Fibroblast of skin of left biceps (primary cell): ENCODE results near the gene DPYSL3.
A peak's percentile ranks its signal among the peaks of the same experiment; 100 is the strongest.
"Not testable (repeated sequence)": the region's sequence is repeated elsewhere in the genome, so short reads cannot be mapped to it uniquely, and the experiment has no call there.

Experiments
- DNase-seq, 2 experiments: peaks; one replicate each; pipeline ENCODE4 v3.0.0-alpha.2; 2013; ENCODE audit warnings: low read depth in 2 of 2

The DPYSL3 gene

DNA sequence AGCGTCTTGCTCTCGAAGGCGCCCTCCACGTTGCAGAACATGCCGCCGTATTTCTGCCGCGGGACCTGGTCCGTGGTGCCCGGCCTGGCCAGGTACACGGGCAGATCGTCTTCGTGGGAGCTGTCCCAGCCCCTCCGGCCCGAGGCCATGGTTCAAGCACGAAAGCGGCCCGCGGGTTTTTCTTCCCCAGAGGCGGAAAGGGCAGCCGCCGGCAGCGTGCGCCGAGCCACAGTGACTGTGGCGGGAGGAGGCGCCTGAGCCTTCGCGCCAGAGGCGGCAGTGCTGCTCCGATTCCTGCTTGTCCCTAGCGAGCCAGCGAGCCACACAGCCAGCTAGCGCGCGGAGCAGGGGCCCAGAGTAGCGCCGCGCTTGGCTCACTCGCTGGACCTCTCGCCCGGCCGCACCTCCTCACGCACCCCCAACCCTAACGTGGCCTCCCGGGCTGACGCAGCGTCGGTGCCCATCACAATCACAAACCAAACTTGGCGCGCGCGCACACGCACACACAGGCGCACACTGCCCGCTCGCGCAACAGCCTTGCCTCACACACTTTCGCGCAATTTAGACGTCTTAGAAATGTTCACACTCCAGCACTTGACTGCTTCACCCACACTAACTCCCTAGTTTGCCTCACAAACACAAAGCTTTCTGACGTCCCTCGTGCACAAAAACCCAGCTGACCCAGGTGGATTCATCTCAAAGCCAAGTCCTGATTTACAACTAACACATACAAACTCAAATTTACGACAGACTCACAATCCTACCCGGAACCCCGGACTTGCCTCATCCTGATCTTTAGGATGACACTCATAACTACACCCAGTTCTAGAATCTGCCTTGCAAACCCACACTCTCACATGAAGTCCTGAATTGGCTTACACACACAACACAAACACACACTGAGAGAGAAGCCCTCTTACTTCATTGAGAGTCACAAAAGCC is at the start of gene DPYSL3:
Gene DPYSL3, minus strand, starts transcription at position 359 of the 942 bp plus-strand sequence. Its CDS starts 210 bp downstream, at position 149.
- peak in 1 of 2 experiments; percentile 24 for DNase-seq

DNA sequence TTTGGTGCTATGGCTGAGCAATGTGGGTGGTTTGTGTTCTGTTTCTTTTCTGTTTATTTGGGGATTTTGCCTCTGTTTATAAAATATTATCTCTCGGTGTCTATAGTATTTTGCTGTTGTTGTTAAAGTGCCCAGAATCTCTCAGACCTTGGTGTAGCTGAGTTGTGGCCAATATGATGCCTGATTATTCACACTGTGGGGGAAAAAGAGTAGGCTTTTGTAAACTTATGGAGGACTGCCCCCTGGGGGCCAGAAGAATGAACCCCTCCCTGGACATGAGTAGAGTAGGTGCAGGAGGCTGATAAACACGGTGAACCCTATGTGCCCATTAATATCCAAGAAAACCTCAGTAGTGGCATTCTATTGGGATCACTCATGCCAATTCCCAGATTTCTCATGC is 49.0 kb upstream of the DPYSL3 start:
- DNase-seq, result peak in 1 of 2 experiments; percentile 32

DNA sequence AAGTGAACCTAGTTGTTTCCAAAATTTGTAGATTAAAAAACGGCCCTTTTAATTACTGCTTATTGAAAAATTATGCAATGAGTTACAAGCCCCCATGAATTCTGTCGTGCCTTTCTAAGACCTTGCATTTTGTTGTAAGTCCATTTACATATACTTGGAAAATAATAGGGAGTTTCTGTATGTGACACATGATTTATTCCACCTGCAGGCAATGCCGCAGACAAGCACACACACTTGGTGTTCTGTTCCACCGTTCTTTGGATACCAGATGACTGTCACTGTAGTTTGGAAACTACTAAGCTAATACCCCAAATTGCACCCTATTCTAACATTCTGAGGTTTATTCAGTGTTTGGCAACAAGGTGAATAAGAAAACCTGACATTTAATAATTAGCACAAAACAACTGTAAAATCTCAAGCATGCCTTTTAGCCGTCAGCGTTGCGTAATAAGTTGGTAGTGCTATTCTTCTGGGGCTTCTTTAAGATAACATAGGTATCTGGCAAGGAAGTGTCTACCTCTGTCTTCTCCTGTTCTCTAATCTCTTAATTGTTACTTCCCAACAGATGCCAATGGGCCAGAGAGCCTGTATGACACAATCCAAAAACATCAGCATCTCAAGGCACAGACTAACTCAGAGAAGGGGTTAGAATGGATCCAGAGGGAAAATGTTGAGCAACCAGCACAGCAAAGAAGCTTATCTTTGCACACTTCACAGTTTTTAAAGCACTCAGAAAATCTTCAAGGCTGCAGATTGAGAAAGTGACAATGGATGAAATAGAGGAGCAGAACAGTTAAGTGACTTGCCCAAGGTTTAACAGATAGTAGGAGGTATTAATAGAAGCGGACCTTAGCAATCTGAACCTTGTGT is 48.2 kb upstream of the DPYSL3 start:
- DNase-seq, result no peak

DNA sequence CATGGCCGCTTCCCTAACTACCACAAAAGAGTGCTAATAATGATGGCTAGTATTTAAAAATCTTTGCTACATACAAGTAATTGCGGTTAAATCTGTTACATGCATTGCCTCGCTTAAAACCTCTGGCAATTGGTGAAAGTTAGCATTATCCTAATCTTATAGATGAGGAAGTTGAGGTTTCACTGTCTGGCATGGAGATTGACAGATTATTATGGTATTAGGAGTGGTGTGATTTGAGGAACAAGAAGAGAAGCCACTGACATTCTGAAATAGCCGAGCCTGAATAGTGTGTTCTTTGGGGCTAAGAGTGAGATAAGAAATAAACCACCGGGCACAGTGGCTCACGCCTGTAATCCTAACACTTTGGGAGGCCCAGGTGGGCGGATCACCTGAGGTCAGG is 45.3 kb upstream of the DPYSL3 start:
- no peak for DNase-seq

DNA sequence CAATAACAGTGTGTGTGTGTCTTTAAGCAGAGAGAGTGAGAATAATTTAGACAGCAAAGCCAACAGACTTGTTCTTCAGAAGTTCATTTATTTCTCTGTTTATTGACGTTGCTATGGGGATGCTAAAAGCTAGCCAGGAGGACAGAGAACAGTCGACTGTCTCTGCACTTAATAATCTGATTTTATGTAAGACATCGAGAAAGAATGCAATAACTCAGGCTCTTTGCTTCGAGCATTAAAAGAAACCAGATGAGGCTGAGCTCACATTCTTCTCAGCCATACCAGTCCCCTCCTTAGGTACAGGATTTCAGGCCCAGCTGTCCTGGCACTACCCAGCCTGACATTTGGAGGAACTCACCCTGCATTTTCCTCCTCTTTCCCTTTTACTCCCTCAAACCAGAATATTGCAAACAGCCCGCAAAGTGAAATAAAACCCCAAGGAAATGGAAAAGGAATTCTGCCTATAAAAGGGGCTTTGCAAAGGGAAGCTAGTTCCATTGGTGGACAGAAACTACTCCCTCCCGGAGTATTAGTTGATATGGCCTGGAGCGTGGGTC is 44.5 kb upstream of the DPYSL3 start:
- peak; percentile 82 to 85 for DNase-seq

DNA sequence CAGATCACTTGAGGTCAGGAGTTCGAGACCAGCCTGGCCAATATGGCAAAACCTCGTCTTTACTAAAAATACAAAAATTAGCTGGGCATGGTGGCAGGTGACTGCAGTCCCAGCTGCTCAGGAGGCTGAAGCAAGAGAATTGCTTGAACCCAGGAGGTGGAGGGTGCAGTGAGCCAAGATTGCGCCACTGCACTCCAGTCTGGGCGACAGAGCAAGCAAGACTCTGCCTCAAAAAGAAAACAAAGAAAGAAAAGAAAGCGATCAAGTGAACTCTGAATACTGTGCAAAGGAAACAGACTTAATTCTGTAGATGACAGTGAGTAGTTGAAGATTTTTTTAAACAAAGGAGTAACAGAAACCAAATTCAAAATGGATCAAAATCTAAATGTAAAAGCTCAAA is 43.9 kb upstream of the DPYSL3 start:
- DNase-seq, result not testable (repeated sequence)

DNA sequence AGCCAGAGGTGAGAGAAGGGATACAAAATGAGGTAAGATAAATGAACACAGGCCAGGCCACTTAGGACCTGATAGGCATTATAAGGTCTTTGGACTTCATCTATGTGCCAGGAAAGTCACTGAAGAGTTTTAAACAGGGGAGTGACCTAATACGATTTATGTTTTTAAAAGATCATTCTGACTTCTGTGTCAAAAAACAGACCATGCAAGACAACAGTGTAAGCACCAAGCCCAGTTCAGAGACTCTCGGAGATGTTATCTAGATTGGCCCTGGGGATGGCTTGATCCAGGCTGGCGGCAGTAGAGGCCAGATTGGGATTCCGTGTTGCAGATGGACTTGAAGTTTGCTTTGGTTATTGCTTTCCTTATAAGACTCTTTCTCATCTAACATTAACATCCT is 43.0 kb upstream of the DPYSL3 start:
- DNase-seq, result no peak

DNA sequence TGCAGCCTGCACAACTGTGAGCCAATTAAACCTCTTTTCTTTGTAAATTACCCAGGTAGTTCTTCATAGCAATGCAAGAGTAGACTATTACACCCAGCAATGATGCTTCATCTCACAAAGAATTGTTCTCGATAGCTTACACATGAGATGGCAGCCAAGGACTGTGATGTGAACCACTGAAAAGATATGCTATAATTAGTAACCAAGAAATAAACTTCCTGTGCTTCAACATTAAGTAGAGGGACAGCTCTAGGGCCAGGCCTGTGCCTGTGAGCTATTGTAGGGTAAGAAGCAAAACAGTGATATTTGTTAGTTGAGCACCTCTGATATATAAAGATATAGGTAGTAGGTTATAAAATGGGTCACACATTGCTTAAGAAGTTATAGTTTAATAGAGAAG is 41.8 kb upstream of the DPYSL3 start:
- no peak for DNase-seq

DNA sequence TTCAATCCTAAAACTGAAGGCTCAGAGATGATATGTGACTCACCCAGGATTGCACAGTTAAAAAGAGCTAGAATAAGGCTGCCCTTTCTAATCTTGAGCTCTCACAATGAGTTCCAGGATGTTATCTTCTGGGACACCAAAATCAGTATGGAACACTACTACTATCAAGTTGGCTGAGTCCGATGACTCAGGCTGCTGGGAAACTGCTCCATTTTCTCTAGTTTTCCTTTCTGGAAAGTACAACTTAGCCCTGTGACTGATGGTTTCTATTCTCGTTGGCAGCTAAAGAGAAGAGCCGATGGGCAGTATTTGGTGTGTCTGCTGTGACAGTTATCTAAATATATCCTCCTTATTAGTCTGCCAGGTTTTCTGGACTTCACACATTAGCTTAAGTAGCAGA is 37.9 kb upstream of the DPYSL3 start:
- DNase-seq, result no peak

DNA sequence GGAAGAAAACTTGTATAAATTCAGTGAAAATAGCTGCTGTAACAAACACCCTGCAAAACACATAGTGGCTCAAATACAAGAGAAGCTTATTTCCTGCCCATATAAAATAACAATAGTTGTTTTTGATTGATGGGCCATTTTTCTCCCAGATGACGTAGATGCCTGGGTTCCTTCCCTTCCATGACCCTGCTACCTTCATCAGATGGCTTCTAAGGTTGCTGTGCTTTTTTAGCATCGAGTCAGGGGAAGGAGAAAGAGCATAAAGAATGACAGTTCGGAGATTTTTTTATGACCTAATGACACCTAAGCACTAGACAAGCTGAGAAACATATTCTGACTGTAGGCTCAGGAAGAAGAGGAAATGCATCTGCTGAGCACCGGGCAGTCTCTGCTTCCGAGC is 34.7 kb upstream of the DPYSL3 start:
- DNase-seq, result no peak

DNA sequence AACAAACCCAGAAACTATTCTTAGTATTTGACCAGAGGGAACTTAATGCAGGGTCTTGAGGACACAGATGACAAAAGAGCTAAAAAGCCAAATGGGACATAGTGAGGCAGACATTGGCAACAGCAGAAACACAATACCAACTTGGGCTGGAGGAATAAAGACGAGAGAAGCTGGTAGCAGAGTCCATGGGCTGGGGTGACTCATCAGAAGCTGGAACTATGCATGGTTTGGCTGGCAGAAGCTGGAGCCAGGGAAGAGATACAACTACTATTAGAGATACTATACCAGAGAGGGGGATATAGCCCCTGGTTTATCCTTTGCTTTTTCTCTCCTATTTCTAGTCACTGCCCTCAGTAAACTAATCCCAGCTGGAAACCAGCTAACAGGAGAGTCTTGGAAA is 29.2 kb upstream of the DPYSL3 start:
- no peak for DNase-seq

DNA sequence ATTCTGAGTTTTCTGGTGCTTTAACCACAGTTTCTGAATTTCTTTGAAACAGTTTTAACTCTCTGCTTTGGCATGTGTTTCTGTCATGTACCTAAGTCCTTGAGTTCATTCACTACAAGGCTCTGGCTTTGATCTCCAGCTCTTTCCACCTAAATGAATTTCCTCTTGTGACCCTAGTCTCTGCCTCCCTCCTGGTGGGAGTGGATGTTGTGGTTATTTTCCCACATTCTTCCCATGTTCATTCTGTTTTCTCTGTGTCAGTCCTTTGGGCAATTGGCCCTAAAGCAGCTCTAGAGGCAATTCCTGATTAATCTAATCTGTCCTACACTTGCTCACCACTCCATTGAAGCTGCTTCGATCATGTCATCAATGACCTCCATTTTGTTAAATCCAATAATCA is 28.4 kb upstream of the DPYSL3 start:
- DNase-seq, result no peak

DNA sequence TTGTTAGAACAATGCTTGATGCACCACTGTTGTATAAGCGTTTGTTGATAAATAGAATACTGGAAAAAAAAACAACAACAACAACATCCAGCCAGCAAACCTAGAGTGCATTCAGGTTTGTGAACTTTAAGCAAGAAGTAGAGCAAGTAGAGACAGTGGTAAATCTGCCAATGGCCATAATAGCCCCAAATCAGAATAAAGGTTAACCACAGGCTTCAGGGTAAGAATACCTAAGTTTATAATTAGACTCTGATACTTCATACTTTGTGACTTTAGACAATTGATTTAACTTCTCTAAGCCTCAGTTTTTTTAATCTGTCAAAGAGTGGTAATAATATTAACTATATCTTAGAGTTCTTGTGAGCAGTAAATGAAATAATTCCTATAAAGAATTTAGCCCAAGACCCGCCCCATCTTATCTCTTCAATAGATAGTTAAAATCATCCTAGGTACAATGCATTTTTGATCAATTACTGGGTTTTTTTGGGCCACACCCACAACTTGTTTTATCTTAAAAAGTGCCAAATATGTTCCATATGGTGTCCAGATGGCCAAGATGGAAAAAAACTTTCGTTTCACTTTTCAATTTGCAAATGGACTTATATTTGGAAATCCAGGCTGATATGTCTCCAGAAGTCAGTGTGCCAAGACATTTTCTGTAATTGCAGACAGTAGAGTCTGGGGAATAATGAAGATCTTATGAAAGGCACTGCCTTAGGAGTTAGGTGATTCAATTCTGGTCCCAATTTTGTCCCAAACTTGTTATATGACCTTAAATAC is 24.5 kb upstream of the DPYSL3 start:
- DNase-seq, result peak in 1 of 2 experiments; percentile 62

DNA sequence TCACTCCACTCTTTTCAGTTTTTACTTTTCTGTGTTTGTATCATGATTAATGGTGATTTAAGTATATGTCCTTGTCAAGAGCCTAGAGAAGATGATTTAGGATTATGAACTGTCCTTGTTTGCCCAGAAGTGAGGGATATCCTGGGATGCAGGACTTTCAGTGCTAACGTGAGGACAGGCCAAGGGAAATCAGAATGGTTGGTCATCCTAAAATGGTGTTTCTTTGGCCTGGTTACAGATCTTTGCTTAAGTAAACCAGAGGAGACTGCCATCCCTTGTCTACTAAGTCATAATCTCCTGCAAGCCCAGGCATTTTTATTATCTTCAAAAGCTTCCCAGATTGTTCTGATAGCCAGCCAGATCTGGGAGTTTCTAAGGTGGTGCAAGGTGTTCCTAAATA is 22.3 kb upstream of the DPYSL3 start:
- no peak for DNase-seq

DNA sequence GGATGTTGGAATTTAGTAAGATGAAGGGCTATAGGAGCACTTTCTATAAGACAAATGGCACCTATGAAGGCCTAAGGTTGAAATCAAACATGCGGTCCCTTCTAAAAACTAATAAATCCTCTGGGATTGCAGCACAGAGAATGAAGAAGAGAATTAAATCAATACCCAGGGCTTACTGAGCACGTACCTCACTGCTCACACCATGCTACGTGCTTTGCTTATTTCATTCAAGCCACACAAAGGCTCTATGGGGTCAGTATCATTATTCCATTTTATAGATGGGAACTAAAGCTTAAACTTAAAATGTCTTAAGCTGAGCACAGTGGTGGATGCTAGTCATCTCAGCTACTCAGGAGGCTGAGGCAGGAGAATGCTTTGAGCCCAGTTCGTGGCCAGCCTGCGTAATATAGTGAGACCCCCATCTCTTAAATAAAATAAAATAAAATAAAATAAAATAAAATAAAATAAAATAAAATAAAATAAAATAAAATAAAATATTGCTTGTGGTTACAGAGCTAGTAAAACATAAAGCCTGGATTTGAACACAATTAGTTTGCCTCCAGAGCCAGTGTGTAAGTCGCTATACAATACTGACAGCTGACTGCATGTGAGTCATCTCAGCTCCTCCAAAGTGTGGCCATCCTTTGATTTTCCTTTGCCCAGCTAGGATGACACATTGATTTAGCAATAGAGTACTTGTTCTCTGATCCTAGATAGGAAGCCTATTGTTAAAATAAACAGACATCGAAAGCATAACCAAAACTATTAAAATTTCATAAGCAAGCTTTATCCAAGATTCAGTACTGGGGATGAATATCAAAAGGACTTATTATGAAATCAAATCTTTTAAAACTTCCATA is 20.9 kb upstream of the DPYSL3 start:
- peak; percentile 42 to 44 for DNase-seq

DNA sequence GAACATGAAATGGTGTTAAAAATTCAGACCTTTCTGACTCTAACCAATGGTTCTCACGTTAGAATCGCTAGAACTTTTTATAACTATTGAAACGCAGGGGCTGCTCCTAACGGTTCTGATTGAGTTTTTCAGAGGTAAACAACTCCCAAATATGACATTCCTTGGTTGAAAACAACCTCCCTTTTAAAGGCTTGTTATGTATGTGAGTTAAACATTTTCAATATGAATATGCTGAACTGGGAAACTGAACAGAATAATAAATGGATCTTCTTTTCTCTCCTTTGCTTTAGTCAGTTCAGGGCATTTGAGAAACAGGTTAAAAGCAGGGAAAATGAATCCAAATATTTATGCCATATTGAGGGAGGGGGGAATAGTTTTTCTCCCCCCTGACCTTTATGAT is 13.2 kb upstream of the DPYSL3 start:
- no peak for DNase-seq

DNA sequence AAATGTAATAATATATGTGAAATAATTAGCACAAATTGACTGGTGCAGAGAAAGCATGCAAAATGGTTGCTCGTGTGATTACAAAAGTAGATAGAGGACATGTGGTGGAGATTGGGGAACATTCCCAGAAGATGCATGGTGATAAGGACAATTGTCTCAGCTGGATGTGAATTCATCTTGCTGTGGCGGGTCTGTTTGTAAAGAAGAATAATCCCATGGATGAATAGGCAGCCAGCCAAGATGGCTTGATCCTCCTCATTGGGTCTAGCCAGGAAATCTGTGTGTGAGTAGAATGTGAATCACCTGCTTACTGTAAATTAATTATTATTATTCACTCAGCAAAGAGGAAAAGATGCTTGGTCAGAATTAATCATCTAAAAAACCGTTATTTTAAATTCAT is 12.6 kb upstream of the DPYSL3 start:
- no peak for DNase-seq

DNA sequence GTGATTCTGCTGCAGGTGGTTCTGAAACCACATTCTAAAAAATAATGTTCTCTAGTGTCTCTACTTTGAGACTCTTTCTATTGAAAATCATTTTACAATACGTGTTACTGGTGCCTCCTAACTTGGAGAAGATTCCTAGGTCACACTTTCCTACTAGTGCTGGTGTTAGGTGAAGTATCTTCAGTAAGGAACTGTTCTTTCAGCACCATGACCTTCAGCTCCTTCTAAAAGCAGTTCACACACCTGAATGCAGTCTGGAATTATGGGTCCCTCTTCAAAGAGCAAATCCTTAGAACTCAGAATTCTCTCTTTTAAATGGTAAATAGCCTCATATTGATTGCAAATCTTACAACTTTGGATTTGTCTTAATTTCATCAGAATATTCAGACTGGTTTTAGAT is 10.6 kb upstream of the DPYSL3 start:
- no peak for DNase-seq

DNA sequence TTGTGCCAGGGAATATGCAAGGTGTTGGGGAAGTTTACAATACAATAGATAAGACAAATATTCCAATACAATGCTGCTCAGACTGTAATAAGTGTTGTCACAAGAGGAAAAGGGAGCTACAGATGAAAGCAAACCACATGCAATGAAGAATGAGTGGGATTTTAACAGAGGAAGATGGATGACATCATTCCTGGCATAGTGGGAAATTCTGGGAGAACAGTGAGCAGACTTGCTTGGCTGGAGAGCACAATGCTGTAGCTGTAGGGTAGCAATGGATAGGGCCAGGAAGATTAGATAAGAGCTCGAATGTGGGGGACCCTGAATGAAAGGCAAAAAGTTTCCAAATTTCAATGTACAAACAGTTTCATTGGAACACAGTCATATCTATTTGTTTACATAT is 9.5 kb upstream of the DPYSL3 start:
- DNase-seq, result no peak

DNA sequence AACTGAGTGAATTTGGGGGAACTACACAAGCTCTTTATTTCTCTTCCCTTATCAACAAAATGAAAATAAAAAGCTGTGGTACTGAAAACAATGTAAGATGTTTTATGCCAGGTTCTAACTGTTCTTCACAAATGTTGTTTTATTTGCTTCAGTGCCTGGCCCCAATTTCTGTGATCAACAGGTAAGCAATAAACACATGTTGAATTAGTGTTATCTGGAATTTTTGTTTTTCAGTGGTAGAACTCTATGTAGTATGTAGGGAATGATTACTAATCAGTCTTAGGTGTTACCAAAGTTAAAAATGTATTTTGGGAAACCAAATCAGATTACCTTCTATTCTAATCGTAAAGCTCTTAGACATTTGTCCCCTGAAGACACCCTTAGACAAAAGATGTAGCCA is 7.5 kb upstream of the DPYSL3 start:
- no peak for DNase-seq

DNA sequence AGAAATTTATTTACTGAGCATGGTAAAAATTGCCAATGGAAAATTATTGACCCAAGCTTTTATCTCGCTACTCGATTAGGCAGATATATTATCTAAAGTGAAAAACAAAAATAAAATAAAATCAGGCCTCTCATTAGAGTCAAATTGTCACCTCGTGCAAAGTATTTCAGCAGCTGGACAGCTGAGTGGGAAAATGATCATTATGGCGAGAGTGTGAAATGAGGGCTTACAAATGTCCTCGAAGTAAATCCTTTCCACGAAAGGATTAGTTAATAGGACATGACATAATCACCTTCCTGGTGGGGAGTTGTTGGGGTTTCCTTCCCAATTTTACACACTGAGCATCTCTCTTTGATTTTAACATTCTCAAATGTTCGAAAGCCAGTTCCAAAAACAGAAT is 5.4 kb upstream of the DPYSL3 start:
- DNase-seq, result no peak
